GM19023 (cell line): ENCODE measurements around the gene PAGE2B.
"Not testable (repeated sequence)": the region's sequence is repeated elsewhere in the genome, so short reads cannot be mapped to it uniquely, and the experiment has no call there.

Experiments
- ATAC-seq: cut with Tn5 transposase; IDR thresholded peaks from one replicate; pipeline ENCODE4 v1.9.1; 2021; ENCODE audit warnings: mild to moderate bottlenecking, moderate library complexity; ENCODE audit not compliant: unreplicated experiment

PAGE2B gene, protein sequence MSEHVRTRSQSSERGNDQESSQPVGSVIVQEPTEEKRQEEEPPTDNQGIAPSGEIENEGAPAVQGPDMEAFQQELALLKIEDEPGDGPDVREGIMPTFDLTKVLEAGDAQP

GRCh38 chrX:55074851-55075467 lies at the start of gene PAGE2B:
Gene PAGE2B (plus strand): TSS chrX:55075030. CDS start chrX:55076042, 1,012 bp downstream.
- ATAC-seq, result no peak

DNA sequence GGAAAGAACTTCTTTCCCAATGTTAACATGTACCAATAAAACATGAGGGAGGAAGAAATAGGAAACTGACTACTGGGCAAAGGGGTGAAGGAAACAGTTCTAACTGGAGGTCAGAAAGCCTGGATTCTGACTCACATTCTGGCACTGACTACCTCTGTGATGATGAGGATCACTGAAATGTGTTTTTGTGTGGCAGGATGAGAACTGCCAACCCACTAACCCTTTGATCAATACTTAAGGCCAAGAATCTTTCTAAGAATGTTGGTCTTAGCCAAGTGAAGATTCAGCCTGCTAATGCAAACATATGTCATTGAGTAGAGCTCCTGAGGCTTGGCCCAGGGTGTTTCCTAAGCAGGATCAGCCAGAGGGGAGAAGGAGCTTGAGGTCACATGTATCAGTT lies 48.7 kb upstream of the PAGE2B start:
- no peak for ATAC-seq

- ATAC-seq, result no peak
Measured at GRCh38 chrX:55026840-55027239, 48.0 kb upstream of the PAGE2B start.

DNA sequence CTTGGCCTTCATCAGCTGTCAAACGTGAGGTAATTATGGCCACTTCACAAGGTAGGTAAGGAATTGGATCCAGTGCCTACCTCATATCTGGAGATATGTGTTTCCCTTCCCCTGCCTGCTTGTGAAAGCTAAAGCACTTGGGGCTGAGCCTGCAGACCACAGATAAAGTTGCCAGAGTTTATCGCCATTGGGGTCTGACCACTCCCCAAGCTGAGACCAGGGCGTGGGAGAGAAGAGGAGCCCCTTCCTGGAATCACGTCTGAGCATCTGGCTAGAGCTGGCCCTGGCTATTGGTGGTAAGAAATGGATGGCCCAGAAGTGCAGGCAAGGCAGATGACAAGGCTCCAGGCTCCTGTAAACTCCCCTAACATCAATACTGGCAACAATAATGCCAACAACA lies 46.8 kb upstream of the PAGE2B start:
- ATAC-seq, result no peak

DNA sequence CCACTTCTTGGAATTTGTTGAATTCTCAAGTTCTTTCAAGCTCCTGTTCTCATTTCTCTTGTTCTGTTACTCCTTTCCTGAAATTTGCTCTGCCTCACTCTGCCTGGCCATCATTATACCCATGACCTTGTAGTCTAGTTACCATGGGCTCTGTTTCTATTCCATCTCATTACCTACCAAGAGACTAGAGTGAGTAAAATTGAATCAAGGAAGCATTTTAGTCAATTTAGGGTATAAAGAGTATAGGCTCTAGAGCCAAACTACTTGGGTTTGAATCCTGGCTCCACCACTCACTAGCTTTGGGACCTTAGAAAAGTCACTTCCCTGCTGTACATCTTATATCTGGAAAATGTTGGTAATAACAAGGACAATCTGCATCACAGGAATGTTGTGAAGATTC lies 46.2 kb upstream of the PAGE2B start:
- no peak for ATAC-seq

GRCh38 chrX:55029291-55029690 lies 45.5 kb upstream of the PAGE2B start:
- no peak for ATAC-seq

GRCh38 chrX:55030271-55031205 lies 44.3 kb upstream of the PAGE2B start, which contains the start of gene ALAS2:
Gene ALAS2 (minus strand): TSS chrX:55030977. CDS start chrX:55026000, 4,977 bp downstream.
- ATAC-seq, result no peak

DNA sequence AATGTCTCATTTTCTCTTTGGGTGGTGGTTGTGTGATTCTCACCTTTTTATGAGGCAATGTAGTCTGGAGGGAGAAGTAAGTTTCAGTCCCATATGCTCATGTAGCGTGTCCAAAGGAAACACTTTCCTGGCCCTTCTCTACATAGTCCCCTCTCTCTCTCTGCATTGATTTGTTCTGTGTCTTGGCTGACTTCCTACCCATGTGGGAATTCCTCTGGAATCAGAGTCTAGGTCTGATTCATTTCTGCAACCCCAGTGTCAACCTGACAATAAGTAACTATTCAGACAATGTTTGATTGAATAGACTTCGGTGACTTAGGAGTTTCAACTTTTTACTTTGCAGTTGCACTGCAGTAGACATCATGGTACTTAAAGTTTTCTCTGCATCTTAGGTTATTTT lies 41.4 kb upstream of the PAGE2B start:
- no peak for ATAC-seq

DNA sequence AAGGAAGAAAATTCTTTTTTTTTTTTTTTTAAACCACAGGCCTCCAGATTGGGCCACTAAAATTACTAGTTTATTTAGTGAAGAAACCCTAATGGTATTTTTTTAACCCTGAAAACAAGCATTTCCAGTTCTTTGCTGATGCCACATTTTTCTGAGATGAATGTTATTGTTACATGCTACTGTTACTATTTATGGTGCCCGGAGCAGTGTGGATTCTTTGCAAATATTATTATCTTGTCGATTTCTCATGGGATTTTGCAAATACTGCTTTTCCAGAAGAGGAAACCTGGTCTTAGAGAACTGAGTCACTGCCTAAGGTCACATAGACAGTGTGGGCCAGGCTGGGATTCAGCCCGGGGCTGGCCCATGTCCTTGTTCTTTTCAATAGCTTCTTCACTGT lies 35.4 kb upstream of the PAGE2B start:
- no peak for ATAC-seq

DNA sequence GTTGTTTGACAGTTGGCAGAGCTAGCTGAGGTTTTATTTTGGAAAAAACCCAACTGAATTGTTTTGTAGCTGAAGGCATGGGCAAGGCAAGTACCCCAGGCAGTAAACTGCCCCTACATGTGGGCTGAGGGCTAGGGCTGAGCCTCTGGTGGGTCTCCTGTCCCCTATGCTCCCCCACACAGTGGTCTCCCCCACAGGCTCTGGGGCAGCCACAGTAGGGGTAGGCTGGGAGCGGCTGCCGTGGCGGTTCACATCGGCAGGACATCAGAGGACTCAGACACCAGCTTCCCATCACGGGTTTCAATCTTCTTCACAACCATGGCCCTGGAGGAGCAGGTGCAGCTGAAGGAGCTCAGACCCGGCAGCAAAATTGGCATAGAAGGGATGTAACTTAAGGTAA lies 33.3 kb upstream of the PAGE2B start:
- ATAC-seq, result no peak

GRCh38 chrX:55050599-55050998 lies 24.2 kb upstream of the PAGE2B start:
- ATAC-seq, result not testable (repeated sequence)

DNA sequence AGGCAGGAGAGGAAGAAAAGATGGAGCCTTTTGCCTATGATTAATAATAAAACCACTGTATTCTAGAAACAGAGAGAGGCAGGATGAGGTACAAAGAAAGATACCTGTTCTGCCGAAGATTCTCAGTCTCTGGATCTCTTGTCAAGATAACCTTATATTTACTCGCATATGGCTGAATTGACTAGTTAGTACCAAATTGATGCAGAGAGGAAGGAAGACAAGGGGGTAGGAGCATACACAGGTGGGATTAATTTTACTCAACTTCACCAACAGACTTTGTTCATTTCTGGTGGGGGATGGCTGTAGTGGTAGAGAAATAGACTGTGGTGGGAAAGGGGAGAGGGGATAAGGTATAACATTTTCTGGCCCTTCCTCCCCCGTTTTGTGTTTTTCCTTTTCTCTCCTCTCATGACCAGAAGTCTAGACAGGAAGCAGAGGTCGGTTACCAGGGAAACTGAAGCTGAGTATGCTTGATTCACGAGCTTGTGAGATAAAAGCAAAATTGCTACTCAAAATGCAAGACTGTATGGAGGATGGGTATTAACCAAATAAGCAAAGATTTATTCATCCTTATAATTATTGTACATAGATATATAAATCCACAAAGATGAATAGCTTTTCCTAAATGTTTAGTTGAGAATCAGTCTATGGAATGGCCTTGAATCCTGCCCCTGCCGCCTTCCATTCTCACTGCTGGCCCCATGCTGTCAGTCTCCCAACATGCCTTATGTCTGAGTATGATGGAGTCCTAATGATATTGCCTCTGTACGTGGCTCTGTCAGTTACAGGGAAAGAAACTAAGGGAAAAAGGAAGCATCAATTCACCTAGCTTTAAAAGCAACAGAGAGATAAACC lies 17.8 kb upstream of the PAGE2B start:
- ATAC-seq, result no peak

GRCh38 chrX:55057675-55058249 lies 17.1 kb upstream of the PAGE2B start:
- ATAC-seq, result no peak

DNA sequence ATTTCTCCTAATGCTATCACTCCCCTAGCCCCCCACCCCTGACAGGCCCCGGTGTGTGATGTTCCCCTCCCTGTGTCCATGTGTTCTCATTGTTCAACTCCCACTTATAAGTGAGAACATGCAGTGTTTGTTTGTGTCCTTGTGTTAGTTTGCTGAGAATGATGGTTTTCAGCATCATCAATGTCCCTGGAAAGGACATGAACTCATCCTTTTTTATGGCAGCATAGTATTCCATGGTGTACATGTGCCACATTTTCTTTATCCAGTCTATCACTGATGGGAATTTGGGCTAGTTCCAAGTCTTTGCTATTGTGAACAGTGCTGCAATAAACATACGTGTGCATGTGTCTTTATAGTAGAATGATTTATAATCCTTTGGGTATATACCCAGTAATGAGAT lies 7.7 kb upstream of the PAGE2B start:
- not testable (repeated sequence) for ATAC-seq

DNA sequence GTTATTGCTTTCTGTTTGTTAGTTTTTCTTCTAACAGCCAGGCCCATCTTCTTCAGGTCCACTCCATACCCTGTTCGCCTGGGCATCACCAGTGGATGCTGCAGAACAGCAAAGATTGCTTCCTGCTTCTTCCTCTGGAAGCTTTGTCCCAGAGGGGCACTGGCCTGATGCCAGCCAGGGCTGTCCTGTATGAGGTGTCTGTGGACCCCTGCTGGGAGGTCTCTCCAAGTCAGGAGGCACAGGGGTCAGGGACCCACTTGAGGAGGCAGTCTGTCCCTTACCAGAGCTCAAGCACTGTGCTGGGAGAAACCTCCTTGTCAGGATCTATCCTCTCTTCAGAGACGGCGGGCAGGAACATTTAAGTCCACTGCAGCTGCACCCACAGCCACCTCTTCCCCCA lies 2.5 kb upstream of the PAGE2B start:
- ATAC-seq, result no peak

GRCh38 chrX:55088795-55089489 lies 14.1 kb downstream of the PAGE2B start, which contains the start of gene PAGE2:
Gene PAGE2 (plus strand): TSS chrX:55089018. CDS start chrX:55090021, 1,003 bp downstream.
- ATAC-seq, result no peak

- no peak for ATAC-seq
Measured at GRCh38 chrX:55098691-55099090, 23.9 kb downstream of the PAGE2B start.

- ATAC-seq, result no peak
Measured at GRCh38 chrX:55099162-55099561, 24.3 kb downstream of the PAGE2B start.

DNA sequence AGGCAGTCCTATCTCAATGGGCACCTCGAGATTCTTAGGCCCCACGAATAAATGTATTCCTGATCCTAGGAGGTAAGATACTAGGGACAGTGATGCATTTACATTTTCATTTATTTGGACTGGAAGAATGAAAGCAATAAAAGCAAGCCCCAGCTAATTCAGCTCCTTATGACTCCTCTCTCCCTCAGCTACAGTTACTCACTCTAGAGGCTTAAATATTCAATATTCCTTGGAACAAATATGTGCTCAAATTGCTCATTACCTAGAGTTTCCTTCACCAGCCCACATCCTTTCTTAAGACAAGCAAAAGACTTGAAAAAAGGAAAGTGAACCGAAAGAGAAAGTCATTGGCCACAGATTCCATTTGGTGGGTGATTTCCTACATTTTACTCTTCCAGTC lies 27.9 kb downstream of the PAGE2B start:
- no peak for ATAC-seq

GRCh38 chrX:55107262-55107661 lies 32.4 kb downstream of the PAGE2B start:
- no peak for ATAC-seq
